HepG2 (cell line): ENCODE results near the gene MEGF10. TPM values are rescaled to one million over a fixed set of nuclear protein-coding genes. Genes with fewer than 3 reads are reported as not detected.
A peak's percentile ranks its signal among the peaks of the same experiment; 100 is the strongest.

Experiments used
- ATAC-seq: fragments of 200-7000 bp; cut with Tn5 transposase; 3 replicates; pipeline ENCODE4 v1.9.1; 2020; ENCODE audit warnings: mild to moderate bottlenecking, moderate library complexity
- BruUV-seq: library from RNA; stranded (reverse); fragments of 400-500 nt; replicated peaks from 2 replicates; lab custom pipeline; 2021; lab: Mats Ljungman, UMichigan
- CTCF ChIA-PET: fragments of 300-600 bp; formaldehyde crosslinking; extraction: SDS; loops from one replicate; lab custom pipeline; 2021; ENCODE audit warnings: low total read pairs, inconsistent platforms, low intra/inter-chr PET ratio; lab: Yijun Ruan, JAX
- POLR2A ChIA-PET: fragments of 350-600 bp; sonication (Branson Sonifier 250); formaldehyde crosslinking; loops from one replicate; lab custom pipeline; 2020; ENCODE audit warnings: antibody characterized with exemption, inconsistent platforms; lab: Yijun Ruan, JAX
- DNase-seq: peaks from one replicate; pipeline ENCODE4 v3.0.0-alpha.2; 2015; ENCODE audit warnings: low spot score
- FAIRE-seq: peaks from 3 replicates; lab custom pipeline; 2011; peaks lifted over from hg19 to GRCh38; lab: Jason Lieb, UNC
- H2AFZ ChIP-seq: one replicate; pipeline ENCODE4 v1.6.1; 2011; ENCODE audit warnings: low read length, inconsistent platforms
- H3K27ac ChIP-seq: fragments of 300-600 bp; 3 replicates; pipeline ENCODE4 v1.8.0; 2011; ENCODE audit warnings: mixed run types, mild to moderate bottlenecking, mixed read lengths, low read length, inconsistent platforms; ENCODE audit not compliant: insufficient read depth; ENCODE audit errors: extremely low read length
- H3K27me3 ChIP-seq, 2 experiments: fragments of 200-600 bp in 1 of 2; 2 replicates in 1 of 2; 3 replicates in 1 of 2; pipeline versions ENCODE4 v1.6.0 to v1.8.0; 2011; ENCODE audit warnings: low read length in 2 of 2, mild to moderate bottlenecking in 2 of 2, moderate library complexity in 2 of 2, inconsistent platforms in 1 of 2; ENCODE audit not compliant: insufficient read depth in 2 of 2, control insufficient read depth in 1 of 2
- H3K36me3 ChIP-seq, 2 experiments: fragments of 200-600 bp in 1 of 2; replicated peaks in 1 of 2; 2 replicates in 1 of 2; 3 replicates in 1 of 2; pipeline versions ENCODE4 v1.5.1 to v1.8.0; 2011; ENCODE audit warnings: low read length in 2 of 2, inconsistent platforms in 1 of 2; ENCODE audit not compliant: insufficient read depth in 2 of 2, control insufficient read depth in 1 of 2
- H3K4me1 ChIP-seq: 2 replicates; pipeline ENCODE4 v1.5.1; 2012; ENCODE audit warnings: low read length, inconsistent platforms; ENCODE audit not compliant: insufficient read depth
- H3K4me2 ChIP-seq: 2 replicates; pipeline ENCODE4 v1.6.0; 2011; ENCODE audit warnings: low read depth, low read length, inconsistent platforms
- H3K4me3 ChIP-seq, 3 experiments: fragments of 200-600 bp in 1 of 3; sonication (generic), shearing (Covaris generic) in 1 of 3; replicated peaks in 1 of 3; 2 replicates each; pipeline ENCODE4 v1.5.1; 2011 to 2016; ENCODE audit warnings: low read length in 3 of 3, inconsistent platforms in 2 of 3, low read depth in 2 of 3, mild to moderate bottlenecking in 2 of 3, control low read depth in 1 of 3, mixed read lengths in 1 of 3; ENCODE audit not compliant: insufficient read depth in 1 of 3
- H3K79me2 ChIP-seq: one replicate; pipeline ENCODE4 v1.6.1; 2011; ENCODE audit warnings: low read length, inconsistent platforms; ENCODE audit not compliant: insufficient read depth
- H3K9ac ChIP-seq: 2 replicates; pipeline ENCODE4 v1.6.0; 2011; ENCODE audit warnings: mild to moderate bottlenecking, low read depth, low read length, inconsistent platforms; ENCODE audit not compliant: insufficient read depth
- H3K9me3 ChIP-seq: 2 replicates; pipeline ENCODE4 v1.5.1; 2012; ENCODE audit warnings: mild to moderate bottlenecking, low read length
- H4K20me1 ChIP-seq: 2 replicates; pipeline ENCODE4 v1.6.0; 2011; ENCODE audit warnings: inconsistent platforms, mild to moderate bottlenecking, low read length, moderate library complexity; ENCODE audit not compliant: insufficient read depth
- FOSL2 ChIP-seq: sonication (generic); formaldehyde crosslinking; IDR thresholded peaks from 2 replicates; pipeline ENCODE4 v1.4.0; 2020; ENCODE audit warnings: missing genetic modification reagents
- ZNF101 ChIP-seq: sonication (generic); formaldehyde crosslinking; IDR thresholded peaks from 2 replicates; pipeline ENCODE4 v1.4.0; 2020; ENCODE audit warnings: mild to moderate bottlenecking, low read depth, missing genetic modification reagents, borderline replicate concordance
- WGBS: methylation state at CpG from one replicate; pipeline ENCODE4 v1.1.6; 2017; ENCODE audit warnings: low lambda C conversion rate; 5-methylcytosine and 5-hydroxymethylcytosine counted together
- in situ Hi-C: cut with HindIII; loops from 2 replicates; pipeline ENCODE4 v1.10.0; 2017; ENCODE audit warnings: low pct_unique_long_range_greater_than_20kb; ENCODE audit not compliant: extremely low pct_ligation_motif_present
- intact Hi-C: fragments of 100-400 bp; cut with micrococcal nuclease; formaldehyde crosslinking; loops from one replicate; pipeline ENCODE4 v1.10.0; 2022; ENCODE audit not compliant: unreplicated experiment
- polyA plus RNA-seq, 8 experiments: library from polyadenylated mRNA; depleted of rRNA in 3 of 8; stranded (reverse) in 7 of 8; unstranded in 1 of 8; fragments of >200 nt; fragmentation: Illumina TruSeq in 4 of 8; extraction: Trizol in 4 of 8; gene quantifications; 2 replicates each; pipeline versions ENCODE4 v1.2.1 to v1.2.3, GENCODE V29; 2011 to 2016; ENCODE audit warnings: low read depth in 4 of 8, missing spikeins in 1 of 8, mixed read lengths in 1 of 8; ENCODE audit not compliant: insufficient read depth in 1 of 8
- total RNA-seq, 5 experiments: library from RNA; depleted of rRNA; stranded (reverse); fragments of >200 nt; fragmentation: Illumina TruSeq; extraction: Trizol; gene quantifications; 2 replicates each; pipeline ENCODE4 v1.2.3, GENCODE V29; 2016; ENCODE audit warnings: low read depth in 1 of 5
- TF ChIP-seq, protein P1 (sequence below): sonication (generic); formaldehyde crosslinking; IDR thresholded peaks from 2 replicates; pipeline ENCODE4 v1.5.1; 2020; ENCODE audit warnings: mild to moderate bottlenecking, missing genetic modification reagents, borderline replicate concordance

MEGF10 gene
- total and polyA plus RNA-seq, 2 of the 13 experiments (the other 11 are each of a cell fraction or from before 2014, with no cell fraction given): not detected

DNA sequence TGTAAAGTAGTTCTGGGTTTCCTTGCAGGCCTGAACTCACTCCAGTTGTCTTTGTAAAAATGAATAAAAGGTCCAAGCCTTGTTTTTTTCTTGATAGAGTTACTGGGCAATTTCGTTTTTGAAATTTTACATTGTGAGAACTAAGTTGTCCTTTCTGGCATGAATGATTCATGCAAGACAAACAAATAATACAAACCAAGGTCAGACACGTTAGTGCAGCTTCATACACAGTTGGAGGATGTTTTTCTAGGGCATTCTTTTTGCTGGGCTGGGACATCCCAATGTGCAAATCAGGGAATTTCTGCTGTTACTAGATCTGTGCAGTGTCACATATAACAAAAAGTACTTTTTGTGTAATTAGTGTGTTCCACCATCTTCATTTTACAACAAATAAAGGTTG lies 96.0 kb downstream of the MEGF10 start:
- Histone ChIP-seq H3K9ac (no peak overlapping the region), H3K4me1 (no peaks in the 10 kb centered on the region), H2AFZ (no peak overlapping the region), H4K20me1 (no peaks in the 10 kb centered on the region), H3K79me2 (no peaks in the 10 kb centered on the region), H3K27me3 (no peaks in the 10 kb centered on the region), H3K27ac (no peak overlapping the region), H3K9me3 (no peaks in the 10 kb centered on the region), H3K36me3 (no peaks in the 10 kb centered on the region), H3K4me3 (no peak overlapping the region), H3K4me2 (no peak overlapping the region)
- no peak for TF ChIP-seq ZNF101 (CRISPR knock-in tag)
- peak; percentile 50; the same call in 1 of the 2 replicates for TF ChIP-seq FOSL2
- TF ChIP-seq, protein P1, sequence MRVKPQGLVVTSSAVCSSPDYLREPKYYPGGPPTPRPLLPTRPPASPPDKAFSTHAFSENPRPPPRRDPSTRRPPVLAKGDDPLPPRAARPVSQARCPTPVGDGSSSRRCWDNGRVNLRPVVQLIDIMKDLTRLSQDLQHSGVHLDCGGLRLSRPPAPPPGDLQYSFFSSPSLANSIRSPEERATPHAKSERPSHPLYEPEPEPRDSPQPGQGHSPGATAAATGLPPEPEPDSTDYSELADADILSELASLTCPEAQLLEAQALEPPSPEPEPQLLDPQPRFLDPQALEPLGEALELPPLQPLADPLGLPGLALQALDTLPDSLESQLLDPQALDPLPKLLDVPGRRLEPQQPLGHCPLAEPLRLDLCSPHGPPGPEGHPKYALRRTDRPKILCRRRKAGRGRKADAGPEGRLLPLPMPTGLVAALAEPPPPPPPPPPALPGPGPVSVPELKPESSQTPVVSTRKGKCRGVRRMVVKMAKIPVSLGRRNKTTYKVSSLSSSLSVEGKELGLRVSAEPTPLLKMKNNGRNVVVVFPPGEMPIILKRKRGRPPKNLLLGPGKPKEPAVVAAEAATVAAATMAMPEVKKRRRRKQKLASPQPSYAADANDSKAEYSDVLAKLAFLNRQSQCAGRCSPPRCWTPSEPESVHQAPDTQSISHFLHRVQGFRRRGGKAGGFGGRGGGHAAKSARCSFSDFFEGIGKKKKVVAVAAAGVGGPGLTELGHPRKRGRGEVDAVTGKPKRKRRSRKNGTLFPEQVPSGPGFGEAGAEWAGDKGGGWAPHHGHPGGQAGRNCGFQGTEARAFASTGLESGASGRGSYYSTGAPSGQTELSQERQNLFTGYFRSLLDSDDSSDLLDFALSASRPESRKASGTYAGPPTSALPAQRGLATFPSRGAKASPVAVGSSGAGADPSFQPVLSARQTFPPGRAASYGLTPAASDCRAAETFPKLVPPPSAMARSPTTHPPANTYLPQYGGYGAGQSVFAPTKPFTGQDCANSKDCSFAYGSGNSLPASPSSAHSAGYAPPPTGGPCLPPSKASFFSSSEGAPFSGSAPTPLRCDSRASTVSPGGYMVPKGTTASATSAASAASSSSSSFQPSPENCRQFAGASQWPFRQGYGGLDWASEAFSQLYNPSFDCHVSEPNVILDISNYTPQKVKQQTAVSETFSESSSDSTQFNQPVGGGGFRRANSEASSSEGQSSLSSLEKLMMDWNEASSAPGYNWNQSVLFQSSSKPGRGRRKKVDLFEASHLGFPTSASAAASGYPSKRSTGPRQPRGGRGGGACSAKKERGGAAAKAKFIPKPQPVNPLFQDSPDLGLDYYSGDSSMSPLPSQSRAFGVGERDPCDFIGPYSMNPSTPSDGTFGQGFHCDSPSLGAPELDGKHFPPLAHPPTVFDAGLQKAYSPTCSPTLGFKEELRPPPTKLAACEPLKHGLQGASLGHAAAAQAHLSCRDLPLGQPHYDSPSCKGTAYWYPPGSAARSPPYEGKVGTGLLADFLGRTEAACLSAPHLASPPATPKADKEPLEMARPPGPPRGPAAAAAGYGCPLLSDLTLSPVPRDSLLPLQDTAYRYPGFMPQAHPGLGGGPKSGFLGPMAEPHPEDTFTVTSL (CRISPR knock-in tag): peak; percentile 30; the same call in 1 of the 2 replicates
- ChIA-PET POLR2A (no interaction called here), CTCF (no interaction called here)
- BruUV-seq: no TSS peak
- DNase-seq (peak; percentile 3), ATAC-seq (peak; percentile 62), FAIRE-seq (no peak)
- WGBS: 0% methylated on average over 2 of the region's 2 CpGs
- in situ Hi-C loops (no loop called here), intact Hi-C loops (no loop called here)
